HTR-8/SVneo (cell line): ENCODE results near the gene RNLS.

Experiments used
- DNase-seq: peaks from one replicate; pipeline ENCODE4 v3.0.0; 2011; ENCODE audit warnings: low spot score, mixed read lengths; ENCODE audit not compliant: insufficient read length
- FAIRE-seq: peaks from 2 replicates; lab custom pipeline; 2011; peaks lifted over from hg19 to GRCh38; lab: Jason Lieb, UNC

RNLS gene

GRCh38 chr10:88555190-88555908, 27.8 kb downstream of the RNLS start:
- FAIRE-seq (no peak), DNase-seq (no peak)

GRCh38 chr10:88553116-88553752, 29.9 kb downstream of the RNLS start:
- FAIRE-seq (no peak), DNase-seq (peak; percentile 46)

DNA sequence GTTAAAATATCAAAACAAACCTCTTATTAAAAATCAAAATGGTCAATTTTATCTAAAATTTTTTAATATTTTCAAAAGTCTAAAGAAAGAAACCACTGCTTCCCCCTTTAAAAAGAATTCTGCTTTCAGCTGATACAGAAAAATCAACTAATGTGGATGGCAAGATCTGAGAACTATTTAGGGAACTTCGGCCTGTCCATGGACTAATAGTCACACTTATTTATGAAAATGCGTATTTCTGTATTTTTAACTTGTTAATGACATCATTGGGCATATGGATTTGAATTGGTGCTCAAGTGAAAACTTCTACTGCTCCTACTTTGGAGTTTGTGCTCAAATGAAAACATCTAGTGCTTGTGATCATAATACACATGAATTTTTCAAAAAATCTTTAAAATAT, 31.9 kb downstream of the RNLS start:
- FAIRE-seq: no peak
- no peak for DNase-seq

GRCh38 chr10:88546497-88546896, 36.6 kb downstream of the RNLS start:
- FAIRE-seq: no peak
- DNase-seq: no peak

DNA sequence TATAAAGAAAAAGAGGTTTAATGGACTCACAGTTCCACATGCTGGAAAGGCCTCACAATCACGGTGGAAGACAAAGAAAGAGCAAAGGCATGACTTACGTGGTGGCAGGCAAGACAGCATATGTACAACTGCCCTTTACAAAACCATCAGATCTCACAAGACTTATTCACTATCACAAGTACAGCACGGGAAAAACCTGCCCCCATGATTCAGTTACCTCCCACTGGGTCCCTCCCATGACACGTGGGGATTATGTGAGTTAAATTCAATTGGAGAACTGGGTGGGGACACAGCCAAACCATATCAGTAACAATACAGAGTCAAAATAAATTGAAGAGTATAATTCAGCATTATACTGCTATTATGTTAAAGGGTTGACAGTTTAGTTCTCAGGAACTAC, 37.8 kb downstream of the RNLS start:
- FAIRE-seq (no peak), DNase-seq (no peak)

GRCh38 chr10:88544140-88544870, 38.8 kb downstream of the RNLS start:
- FAIRE-seq: no peak
- DNase-seq: no peak

GRCh38 chr10:88542522-88542921, 40.6 kb downstream of the RNLS start:
- DNase-seq (no peak), FAIRE-seq (no peak)

DNA sequence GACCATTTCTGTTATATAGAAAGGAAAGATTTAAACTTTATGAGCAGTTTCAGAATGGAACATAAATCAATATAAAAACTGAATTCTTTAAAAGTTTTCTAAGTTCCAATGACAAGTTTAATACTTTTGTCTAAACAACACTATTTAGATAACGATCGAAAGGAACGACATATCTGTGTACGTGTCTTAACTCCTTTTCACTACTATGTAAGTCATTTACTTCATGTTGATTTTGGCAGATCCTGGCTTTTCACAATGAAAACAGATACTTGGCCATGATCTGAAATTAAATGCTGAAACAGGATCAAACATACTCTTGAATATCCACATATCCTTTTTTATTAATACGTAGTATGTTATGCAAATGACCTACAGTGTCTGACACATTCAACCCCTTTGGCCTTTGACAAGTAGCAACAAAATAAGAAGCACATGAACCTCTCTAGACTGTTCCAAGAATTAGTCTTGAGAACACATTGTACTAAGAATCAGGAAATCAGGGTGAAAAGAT, 41.9 kb downstream of the RNLS start:
- no peak for DNase-seq
- no peak for FAIRE-seq

- FAIRE-seq (no peak), DNase-seq (no peak)
Measured at GRCh38 chr10:88540351-88540750, 42.8 kb downstream of the RNLS start.

GRCh38 chr10:88538048-88538447, 45.1 kb downstream of the RNLS start:
- DNase-seq: no peak
- no peak for FAIRE-seq

GRCh38 chr10:88537322-88537721, 45.8 kb downstream of the RNLS start:
- no peak for FAIRE-seq

GRCh38 chr10:88536437-88536836, 46.7 kb downstream of the RNLS start:
- DNase-seq (no peak), FAIRE-seq (no peak)

More at GRCh38 chr10:88537322-88537721, 45.8 kb downstream of the RNLS start:
- DNase-seq: no peak

GRCh38 chr10:88534072-88534665, 48.9 kb downstream of the RNLS start:
- DNase-seq (no peak), FAIRE-seq (no peak)

GRCh38 chr10:88531392-88532052, 51.6 kb downstream of the RNLS start:
- no peak for FAIRE-seq
- DNase-seq: no peak

DNA sequence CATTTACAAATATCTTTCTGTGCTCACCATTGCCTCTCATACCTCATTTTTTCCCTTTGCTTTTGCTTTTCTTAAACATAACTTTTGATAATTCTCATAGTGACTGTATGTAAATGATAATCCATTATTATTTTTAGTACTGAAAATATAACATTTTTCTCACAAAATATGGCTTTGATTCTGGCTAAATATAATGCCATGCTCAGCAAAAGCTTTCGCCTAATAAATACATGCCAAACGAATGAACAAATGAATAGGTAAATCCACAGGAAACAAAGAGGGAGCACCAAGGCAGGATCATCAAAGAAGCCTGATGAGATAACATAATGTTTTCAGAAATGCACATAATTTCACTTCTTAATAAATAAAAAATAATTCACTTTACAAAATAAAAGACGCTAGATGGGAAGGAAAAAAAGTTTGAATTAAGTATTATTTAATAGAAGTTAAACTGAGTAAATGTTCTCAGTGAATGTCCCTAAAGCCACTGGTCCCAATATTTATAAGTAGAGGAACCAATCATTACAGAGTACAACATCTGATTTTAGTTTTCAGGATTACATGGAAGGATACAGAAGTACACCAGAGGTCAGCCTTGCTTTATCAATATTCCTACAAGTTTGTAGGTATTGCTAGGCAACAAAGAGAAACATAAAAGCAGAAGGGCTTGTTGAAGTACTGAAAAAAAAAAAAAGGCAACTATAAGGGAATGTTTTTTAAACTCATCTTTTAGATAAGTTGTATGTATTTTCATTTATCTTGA, 52.3 kb downstream of the RNLS start:
- FAIRE-seq (no peak), DNase-seq (no peak)

GRCh38 chr10:88530093-88530492, 53.0 kb downstream of the RNLS start:
- no peak for FAIRE-seq
- DNase-seq: no peak

DNA sequence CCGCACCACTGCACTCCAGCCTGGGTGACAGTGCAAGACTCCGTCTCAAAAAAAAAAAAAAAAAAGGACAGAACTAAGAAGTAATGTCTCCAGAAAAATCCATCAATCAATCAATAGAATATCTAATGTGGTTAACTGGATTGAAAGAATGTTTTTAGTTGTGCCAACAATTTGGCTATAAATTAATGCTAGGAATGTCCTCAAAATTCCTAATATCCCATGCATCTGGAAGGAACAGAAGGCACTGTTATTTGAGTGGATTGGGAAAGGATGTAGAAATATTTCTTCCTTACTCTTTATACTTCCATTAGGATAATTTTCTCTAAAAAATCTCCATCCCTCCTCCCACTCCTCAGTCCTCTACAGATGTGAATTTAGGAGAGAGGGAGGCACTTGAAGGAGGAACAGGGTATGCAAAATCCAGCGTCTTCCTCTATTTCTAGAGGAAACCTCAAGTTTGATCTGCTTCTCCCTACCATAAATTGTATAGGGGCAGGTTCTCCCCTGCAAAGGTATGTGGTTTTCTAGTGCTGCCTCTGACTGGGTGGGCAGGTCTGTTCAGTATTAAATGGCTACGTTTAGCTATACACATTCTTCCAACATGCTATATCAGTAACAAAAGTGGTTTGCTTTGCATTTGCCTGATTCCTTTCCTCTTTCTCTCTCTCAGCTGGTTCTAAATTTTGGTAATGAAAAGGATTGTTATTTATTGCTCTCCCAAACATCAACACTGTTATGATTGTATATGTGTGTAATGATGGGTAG, 54.1 kb downstream of the RNLS start:
- FAIRE-seq: no peak
- no peak for DNase-seq

DNA sequence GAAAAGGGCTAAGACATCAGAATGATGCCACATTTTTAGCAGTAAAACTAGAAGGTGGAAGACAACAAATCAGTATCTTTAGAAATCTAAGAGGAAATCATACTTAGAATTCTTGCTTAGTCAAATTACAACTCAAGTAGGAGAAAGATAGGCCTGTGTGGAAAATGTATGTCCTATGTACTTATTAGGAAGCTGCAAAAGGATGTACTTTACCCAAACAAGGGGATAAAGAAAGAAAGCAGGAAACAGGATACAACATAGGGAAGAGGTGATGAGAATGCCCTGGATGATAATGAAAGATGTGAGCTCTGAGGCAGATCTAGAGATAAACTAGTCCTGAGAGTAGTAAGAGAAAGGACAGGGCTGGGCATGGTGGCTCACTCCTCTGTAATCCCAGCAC, 54.9 kb downstream of the RNLS start:
- DNase-seq (no peak), FAIRE-seq (no peak)

DNA sequence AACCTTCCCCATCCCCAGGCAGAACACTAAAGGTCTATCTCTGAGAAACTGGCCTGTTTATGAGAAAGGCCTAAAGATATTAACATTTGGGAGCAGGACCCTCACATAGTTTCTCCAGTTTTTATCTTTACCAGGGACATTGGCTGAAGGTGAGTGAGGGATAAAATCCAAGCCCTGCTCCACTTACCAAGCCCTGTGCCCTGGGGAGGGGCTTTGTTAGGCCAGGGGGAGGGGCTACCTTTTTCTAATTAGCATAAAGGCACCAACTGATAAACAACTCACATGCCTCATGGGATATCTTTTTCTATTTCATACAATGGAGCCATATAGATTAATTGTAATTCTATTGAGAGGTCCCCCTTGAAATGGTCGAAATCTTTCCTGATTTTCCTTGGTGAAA, 55.9 kb downstream of the RNLS start:
- no peak for DNase-seq

More for the DNA sequence above, 55.9 kb downstream of the RNLS start:
- no peak for FAIRE-seq
